Keratinocyte (primary cell): ENCODE measurements around the gene ORM2. TPM values are rescaled to one million over a fixed set of nuclear protein-coding genes. Genes with fewer than 3 reads are reported as not detected.

Source experiments
- DNase-seq: peaks from one replicate; pipeline ENCODE4 v3.0.0-alpha.2; 2011; ENCODE audit warnings: low read depth, missing footprints, low spot score
- FAIRE-seq: peaks from 2 replicates; lab custom pipeline; 2011; peaks lifted over from hg19 to GRCh38; lab: Jason Lieb, UNC
- H2AFZ ChIP-seq: 2 replicates; pipeline ENCODE4 v1.6.0; 2012; ENCODE audit warnings: low read length, control low read depth, inconsistent platforms; ENCODE audit not compliant: control insufficient read depth
- H3K27ac ChIP-seq: 2 replicates; pipeline ENCODE4 v1.5.1; 2011; ENCODE audit warnings: low read length; ENCODE audit not compliant: control insufficient read depth, insufficient read depth
- H3K27me3 ChIP-seq: 3 replicates; pipeline ENCODE4 v1.6.0; 2011; ENCODE audit warnings: low read length; ENCODE audit not compliant: control insufficient read depth, insufficient read depth; ENCODE audit errors: extremely low read depth
- H3K36me3 ChIP-seq, 2 experiments: 2 replicates in 1 of 2; 3 replicates in 1 of 2; pipeline ENCODE4 v1.5.1; 2011; ENCODE audit warnings: low read length in 2 of 2, mild to moderate bottlenecking in 1 of 2; ENCODE audit not compliant: control insufficient read depth in 2 of 2, insufficient read depth in 2 of 2; ENCODE audit errors: extremely low read depth in 1 of 2
- H3K4me1 ChIP-seq: 3 replicates; pipeline ENCODE4 v1.5.1; 2011; ENCODE audit warnings: low read length; ENCODE audit not compliant: control insufficient read depth, insufficient read depth; ENCODE audit errors: extremely low read depth
- H3K4me2 ChIP-seq: 3 replicates; pipeline ENCODE4 v1.6.0; 2011; ENCODE audit warnings: low read depth, low read length; ENCODE audit not compliant: control insufficient read depth, insufficient read depth; ENCODE audit errors: extremely low read depth
- H3K4me3 ChIP-seq, 3 experiments: fragments of 200-600 bp in 1 of 3; sonication (generic) in 1 of 3; 2 replicates in 2 of 3; 3 replicates in 1 of 3; pipeline ENCODE4 v1.5.1; 2011 to 2016; ENCODE audit warnings: low read length in 3 of 3, mild to moderate bottlenecking in 3 of 3, control low read depth in 2 of 3, inconsistent platforms in 1 of 3, low read depth in 1 of 3, mixed read lengths in 1 of 3, mixed run types in 1 of 3, moderate library complexity in 1 of 3; ENCODE audit not compliant: control insufficient read depth in 2 of 3, insufficient read depth in 2 of 3; ENCODE audit errors: extremely low read depth in 1 of 3
- H3K79me2 ChIP-seq: 2 replicates; pipeline ENCODE4 v1.6.0; 2012; ENCODE audit warnings: low read length; ENCODE audit not compliant: control insufficient read depth, insufficient read depth
- H3K9ac ChIP-seq: 3 replicates; pipeline ENCODE4 v1.6.0; 2011; ENCODE audit warnings: low read length; ENCODE audit not compliant: control insufficient read depth, insufficient read depth; ENCODE audit errors: extremely low read depth
- H3K9me1 ChIP-seq: 3 replicates; pipeline ENCODE4 v1.6.0; 2011; ENCODE audit warnings: low read length; ENCODE audit not compliant: control insufficient read depth, insufficient read depth; ENCODE audit errors: extremely low read depth
- H3K9me3 ChIP-seq: 2 replicates; pipeline ENCODE4 v1.5.1; 2012; ENCODE audit warnings: low read depth, low read length; ENCODE audit not compliant: control insufficient read depth
- H4K20me1 ChIP-seq: 3 replicates; pipeline ENCODE4 v1.6.0; 2011; ENCODE audit warnings: low read length; ENCODE audit not compliant: control insufficient read depth, insufficient read depth; ENCODE audit errors: extremely low read depth
- CTCF ChIP-seq, 3 experiments: IDR thresholded peaks in 1 of 3; conservative IDR thresholded peaks in 1 of 3; optimal IDR thresholded peaks in 1 of 3; 2 replicates in 2 of 3; 3 replicates in 1 of 3; pipeline versions ENCODE3 to v1.5.1; 2011; ENCODE audit warnings: low read length in 3 of 3, mild to moderate bottlenecking in 3 of 3, moderate library complexity in 2 of 3, control low read depth in 1 of 3, inconsistent platforms in 1 of 3; ENCODE audit not compliant: insufficient read depth in 2 of 3; ENCODE audit errors: extremely low read depth in 1 of 3
- EZH2 ChIP-seq: IDR thresholded peaks from one replicate; pipeline ENCODE4 v1.6.1; 2012; ENCODE audit warnings: inconsistent platforms, mild to moderate bottlenecking, low read length, moderate library complexity
- dilution Hi-C: fragments of 300-500 bp; cut with MboI; formaldehyde crosslinking; loops from one replicate; pipeline ENCODE4 v1.7.0; 2020; ENCODE audit warnings: low sequenced_read_pairs; ENCODE audit not compliant: extremely low pct_ligation_motif_present
- polyA plus RNA-seq, 5 experiments: library from polyadenylated mRNA; depleted of rRNA in 3 of 5; stranded (reverse) in 3 of 5; stranded (forward) in 1 of 5; unstranded in 1 of 5; fragments of >200 nt; gene quantifications; 1 replicate in 1 of 5; 2 replicates in 3 of 5; 3 replicates in 1 of 5; pipeline versions ENCODE4 v1.2.1 to v1.2.3, GENCODE V29; 2011 to 2012; ENCODE audit warnings: missing spikeins in 2 of 5, low read depth in 1 of 5, low replicate concordance in 1 of 5

The ORM2 gene
- polyA plus RNA-seq, 1 donor (not counting 4 experiments of a cell fraction or from before 2014, with no cell fraction given): not detected

- no peaks in the 10 kb centered on the region for H3K9me3 ChIP-seq
- H3K9ac ChIP-seq: no peak overlapping the region
- no peaks in the 10 kb centered on the region for H3K27me3 ChIP-seq
- no peak overlapping the region for H3K4me3 ChIP-seq
- no peaks in the 10 kb centered on the region for H3K79me2 ChIP-seq
- no peak for DNase-seq
- no peak for FAIRE-seq
- H3K27ac ChIP-seq: no peak overlapping the region
- no peak for TF ChIP-seq CTCF (optimal IDR thresholded peaks at IDR 0.05 in 1 of 3, IDR thresholded peaks at IDR 0.05 in 1 of 3, conservative IDR thresholded peaks at IDR 0.05 in 1 of 3; ENCODE audit: extremely low read depth in 1 of 3, insufficient read depth in 2 of 3, low read length in 3 of 3)
- no peak for TF ChIP-seq EZH2
- no peaks in the 10 kb centered on the region for H4K20me1 ChIP-seq
- H3K9me1 ChIP-seq: no peaks in the 10 kb centered on the region
- dilution Hi-C loops: no loop called here
- peaks cover 15% of the 10 kb centered on the region for H3K4me1 ChIP-seq
- H3K36me3 ChIP-seq: peaks cover 0 to under 1% of the 10 kb centered on the region in 2 experiments
- H2AFZ ChIP-seq: no peak overlapping the region
- no peak overlapping the region for H3K4me2 ChIP-seq
Measured at GRCh38 chr9:114351932-114352331, 22.3 kb downstream of the ORM2 start.

GRCh38 chr9:114355821-114356220, 26.2 kb downstream of the ORM2 start:
- dilution Hi-C loops: no loop called here
- H3K27ac ChIP-seq: no peak overlapping the region
- no peaks in the 10 kb centered on the region for H3K9me3 ChIP-seq
- DNase-seq (no peak), FAIRE-seq (no peak)
- no peaks in the 10 kb centered on the region for H3K27me3 ChIP-seq
- no peak overlapping the region for H3K9ac ChIP-seq
- no peak overlapping the region for H3K4me2 ChIP-seq
- H2AFZ ChIP-seq: no peak overlapping the region
- H3K4me3 ChIP-seq: no peak overlapping the region
- no peaks in the 10 kb centered on the region for H3K4me1 ChIP-seq
- no peaks in the 10 kb centered on the region for H3K9me1 ChIP-seq
- peaks cover 3 to 6% of the 10 kb centered on the region in 2 experiments for H3K36me3 ChIP-seq
- TF ChIP-seq EZH2 (no peak), CTCF (optimal IDR thresholded peaks at IDR 0.05 in 1 of 3, IDR thresholded peaks at IDR 0.05 in 1 of 3, conservative IDR thresholded peaks at IDR 0.05 in 1 of 3; ENCODE audit: extremely low read depth in 1 of 3, insufficient read depth in 2 of 3, low read length in 3 of 3) (no peak)
- H3K79me2 ChIP-seq: no peaks in the 10 kb centered on the region
- H4K20me1 ChIP-seq: no peaks in the 10 kb centered on the region
